GM21381 (cell line): ENCODE results near the gene ATF3.

ENCODE experiments used
- ATAC-seq: cut with Tn5 transposase; IDR thresholded peaks from one replicate; pipeline ENCODE4 v1.9.1; 2021; ENCODE audit warnings: mild to moderate bottlenecking, moderate library complexity; ENCODE audit not compliant: unreplicated experiment

Gene ATF3

GRCh38 chr1:212586206-212587015 lies 22.1 kb upstream of the ATF3 start:
- peak; percentile 87 for ATAC-seq

GRCh38 chr1:212587016-212587887 lies 21.3 kb upstream of the ATF3 start:
- no peak for ATAC-seq

- ATAC-seq: no peak
These were observed 20.6 kb upstream of the ATF3 start for GRCh38 chr1:212587888-212588510.

- ATAC-seq: no peak
These were observed 19.1 kb upstream of the ATF3 start for GRCh38 chr1:212589446-212589845.

GRCh38 chr1:212591922-212592321 lies 16.6 kb upstream of the ATF3 start:
- ATAC-seq: no peak

- ATAC-seq: no peak
These were observed 14.7 kb upstream of the ATF3 start for GRCh38 chr1:212593821-212594251.

GRCh38 chr1:212594640-212595039 lies 13.9 kb upstream of the ATF3 start:
- ATAC-seq: no peak

- ATAC-seq: no peak
These were observed 13.3 kb upstream of the ATF3 start for GRCh38 chr1:212595229-212595628.

GRCh38 chr1:212595787-212596714 lies 12.5 kb upstream of the ATF3 start:
- ATAC-seq: peak; percentile 96

- no peak for ATAC-seq
These were observed 11.8 kb upstream of the ATF3 start for GRCh38 chr1:212596798-212597197.

- no peak for ATAC-seq
These were observed 11.1 kb upstream of the ATF3 start for GRCh38 chr1:212597487-212597886.

GRCh38 chr1:212600071-212600915 lies 8.3 kb upstream of the ATF3 start:
- ATAC-seq: no peak

GRCh38 chr1:212600980-212601379 lies 7.6 kb upstream of the ATF3 start:
- ATAC-seq: no peak

- ATAC-seq: no peak
These were observed 7.0 kb upstream of the ATF3 start for GRCh38 chr1:212601524-212601923.

- ATAC-seq: no peak
These were observed 2.8 kb upstream of the ATF3 start for GRCh38 chr1:212605441-212606394.

GRCh38 chr1:212606395-212607205 lies 2.0 kb upstream of the ATF3 start:
- no peak for ATAC-seq

- ATAC-seq: no peak
These were observed 1.2 kb upstream of the ATF3 start for GRCh38 chr1:212607206-212607912.
